CD4-positive, alpha-beta T cell (primary cell): ENCODE results near the gene SNX1. TPM values are rescaled to one million over a fixed set of nuclear protein-coding genes. Genes with fewer than 3 reads are reported as not detected.
A peak's percentile ranks its signal among the peaks of the same experiment; 100 is the strongest.

Source experiments
- ATAC-seq: fragments of 200-7000 bp; cut with Tn5 transposase; one replicate; pipeline ENCODE4 v1.10.0; 2022; ENCODE audit warnings: mild to moderate bottlenecking; ENCODE audit not compliant: poor library complexity
- CTCF ChIA-PET: fragments of 350-600 bp; sonication (Branson Sonifier 250); formaldehyde crosslinking; loops from one replicate; lab custom pipeline; 2021; ENCODE audit warnings: antibody characterized with exemption, inconsistent platforms; lab: Charles Lee
- POLR2A ChIA-PET: fragments of 350-600 bp; sonication (Branson Sonifier 250); formaldehyde crosslinking; loops from one replicate; lab custom pipeline; 2021; ENCODE audit warnings: antibody characterized with exemption, inconsistent platforms; lab: Charles Lee
- DNase-seq, 14 experiments: peaks; one replicate each; pipeline ENCODE4 v3.0.0-alpha.2; 2013 to 2020; ENCODE audit warnings: mixed read lengths in 2 of 14
- H3K27ac ChIP-seq, 2 donors: one replicate each; pipeline versions ENCODE4 v1.5.1 to v1.7.0; 2013; ENCODE audit warnings: low read length in 2 of 2, low read depth in 1 of 2, mild to moderate bottlenecking in 1 of 2
- H3K27me3 ChIP-seq, 2 experiments: 1 replicate in 1 of 2; 2 replicates in 1 of 2; pipeline versions ENCODE4 v1.6.1 to v1.7.0; 2013; ENCODE audit warnings: low read length in 2 of 2, control low read depth in 1 of 2, mild to moderate bottlenecking in 1 of 2, moderate library complexity in 1 of 2; ENCODE audit not compliant: insufficient read depth in 2 of 2, control insufficient read depth in 1 of 2
- H3K36me3 ChIP-seq: one replicate; pipeline ENCODE4 v1.6.1; 2013; ENCODE audit warnings: low read length, control low read depth; ENCODE audit not compliant: insufficient read depth
- H3K4me1 ChIP-seq: one replicate; pipeline ENCODE4 v1.6.1; 2013; ENCODE audit warnings: low read length, control low read depth; ENCODE audit not compliant: insufficient read depth
- H3K4me3 ChIP-seq: one replicate; pipeline ENCODE4 v1.5.1; 2013; ENCODE audit warnings: mild to moderate bottlenecking, low read length, moderate library complexity
- H3K9me3 ChIP-seq, 2 experiments: 1 replicate in 1 of 2; 2 replicates in 1 of 2; pipeline versions ENCODE4 v1.6.1 to v1.7.0; 2013; ENCODE audit warnings: low read length in 2 of 2, mild to moderate bottlenecking in 2 of 2, control low read depth in 1 of 2, moderate library complexity in 1 of 2; ENCODE audit not compliant: control insufficient read depth in 1 of 2, insufficient read depth in 1 of 2
- H3K27ac Mint-ChIP-seq: one replicate; pipeline ENCODE4 v1.8.0; 2020; ENCODE audit warnings: mixed read lengths
- H3K27me3 Mint-ChIP-seq: one replicate; pipeline ENCODE4 v1.8.0; 2021; ENCODE audit warnings: mixed read lengths
- H3K36me3 Mint-ChIP-seq: one replicate; pipeline ENCODE4 v1.8.0; 2021; ENCODE audit warnings: low read depth, mixed read lengths
- H3K4me1 Mint-ChIP-seq: one replicate; pipeline ENCODE4 v1.8.0; 2021; ENCODE audit warnings: low read depth, mixed read lengths
- H3K4me3 Mint-ChIP-seq: one replicate; pipeline ENCODE4 v1.8.0; 2020; ENCODE audit warnings: mild to moderate bottlenecking, mixed read lengths
- H3K9me3 Mint-ChIP-seq: one replicate; pipeline ENCODE4 v1.8.0; 2020; ENCODE audit warnings: mixed read lengths
- CTCF ChIP-seq: fragments of 200-600 bp; IDR thresholded peaks from one replicate; pipeline ENCODE4 v1.8.0; 2022; ENCODE audit warnings: antibody characterized with exemption, mild to moderate bottlenecking
- intact Hi-C, 2 experiments: fragments of 100-400 bp; cut with DNase I in 1 of 2; cut with micrococcal nuclease in 1 of 2; formaldehyde crosslinking; loops; one replicate each; pipeline versions ENCODE4 v1.15.1 to v1.9.0; 2023 to 2025; cut with DNase I, micrococcal nuclease
- total RNA-seq, 174 experiments: library from RNA in 2 of 174; stranded (reverse) in 2 of 174; gene quantifications; one replicate each; pipeline ENCODE4 v1.2.3 and lab custom pipeline; 2021 to 2026

The SNX1 gene
- total RNA-seq, 2 experiments from 2014 or later = 57.0 to 61.1 TPM

- POLR2A ChIA-PET = interaction anchor here (1.4 kb wide), 1 partner anchor 25 kb away, joined by 3 read pairs; the partner anchor contains the start of gene PPIB
- no peaks in the 10 kb centered on the region for H3K9me3 Mint-ChIP-seq
- peak overlapping the region; percentile 42 for H3K27ac Mint-ChIP-seq
- intact Hi-C loops = no loop called here
- Histone ChIP-seq H3K9me3 (no peaks in the 10 kb centered on the region), H3K27me3 (no peaks in the 10 kb centered on the region), H3K4me3 (peak overlapping the region; percentile 29), H3K27ac (no peak overlapping the region), H3K36me3 (peaks cover 25% of the 10 kb centered on the region), H3K4me1 (peaks cover 3% of the 10 kb centered on the region)
- DNase-seq (no peak), ATAC-seq (no peak)
- peaks cover 40% of the 10 kb centered on the region for H3K36me3 Mint-ChIP-seq
- H3K4me1 Mint-ChIP-seq = no peaks in the 10 kb centered on the region
- TF ChIP-seq CTCF = no peak
- CTCF ChIA-PET = interaction anchor here (0.7 kb wide), 1 partner anchor 67 kb away, joined by 4 read pairs; no protein-coding TSS in a partner anchor
- no peak overlapping the region for H3K4me3 Mint-ChIP-seq
- no peaks in the 10 kb centered on the region for H3K27me3 Mint-ChIP-seq
These were observed 91.8 kb downstream of the SNX1 start for GRCh38 chr15:64187396-64188191.

Other genes starting within 250 kb of the SNX1 start
- gene DAPK2, start 49.5 kb upstream of the SNX1 start, total RNA-seq = 1 to 10 TPM; 1.3 to 1.6 TPM
- gene CIAO2A, start 2.1 kb upstream of the SNX1 start, total RNA-seq = 10 to 100 TPM; 10.9 to 12.2 TPM
- under 1 TPM; 0.14 to 0.19 TPM for gene SNX22, start 55.7 kb downstream of the SNX1 start, total RNA-seq
- gene PPIB, start 67.0 kb downstream of the SNX1 start, total RNA-seq = 100 to 1,000 TPM; 167 to 169 TPM